WTC11 (cell line): ENCODE measurements around the gene SBNO2. TPM values are rescaled to one million over a fixed set of nuclear protein-coding genes. Genes with fewer than 3 reads are reported as not detected.

Experiments
- AFF4 ChIP-seq: sonication (generic); formaldehyde crosslinking; IDR thresholded peaks from 2 replicates; pipeline ENCODE4 v1.8.1; 2023; ENCODE audit warnings: mild to moderate bottlenecking, missing genetic modification reagents, borderline replicate concordance
- AR ChIP-seq: fragments of 250-450 bp; sonication (Bioruptor Pico); IDR thresholded peaks from 2 replicates; pipeline ENCODE4 v1.9.0; 2021; ENCODE audit warnings: mild to moderate bottlenecking
- CBFB ChIP-seq: sonication (generic); formaldehyde crosslinking; IDR thresholded peaks from 2 replicates; pipeline ENCODE4 v1.8.1; 2022; ENCODE audit warnings: mild to moderate bottlenecking, low read depth, missing genetic modification reagents
- CREB1 ChIP-seq: sonication (generic); formaldehyde crosslinking; IDR thresholded peaks from 2 replicates; pipeline ENCODE4 v1.8.0; 2023; ENCODE audit warnings: mild to moderate bottlenecking, missing genetic modification reagents
- CREM ChIP-seq: sonication (generic); formaldehyde crosslinking; IDR thresholded peaks from 2 replicates; pipeline ENCODE4 v1.8.1; 2022; ENCODE audit warnings: mild to moderate bottlenecking, missing genetic modification reagents, moderate library complexity
- EMX1 ChIP-seq: fragments of 250-450 bp; sonication (Bioruptor Pico); IDR thresholded peaks from 2 replicates; pipeline ENCODE4 v1.8.0; 2021; ENCODE audit warnings: mild to moderate bottlenecking
- FOXK1 ChIP-seq: sonication (generic); formaldehyde crosslinking; IDR thresholded peaks from 2 replicates; pipeline ENCODE4 v1.8.0; 2022; ENCODE audit warnings: mild to moderate bottlenecking, moderate library complexity, missing genetic modification reagents
- FOXP1 ChIP-seq: sonication (generic); formaldehyde crosslinking; IDR thresholded peaks from 2 replicates; pipeline ENCODE4 v1.8.0; 2022; ENCODE audit warnings: missing genetic modification reagents, mild to moderate bottlenecking, moderate library complexity, borderline replicate concordance
- GABPB1 ChIP-seq: sonication (generic); formaldehyde crosslinking; IDR thresholded peaks from 2 replicates; pipeline ENCODE4 v1.8.1; 2023; ENCODE audit warnings: mild to moderate bottlenecking, missing genetic modification reagents
- JAZF1 ChIP-seq: fragments of 250-450 bp; sonication (Bioruptor Pico); IDR thresholded peaks from 2 replicates; pipeline ENCODE4 v1.9.0; 2021; ENCODE audit warnings: moderate library complexity, mild to moderate bottlenecking, inconsistent platforms
- MYBL2 ChIP-seq: sonication (generic); formaldehyde crosslinking; IDR thresholded peaks from 2 replicates; pipeline ENCODE4 v1.8.1; 2023; ENCODE audit warnings: mild to moderate bottlenecking, moderate library complexity, missing genetic modification reagents
- NFATC4 ChIP-seq: fragments of 250-450 bp; sonication (Bioruptor Pico); IDR thresholded peaks from 2 replicates; pipeline ENCODE4 v1.9.0; 2021; ENCODE audit warnings: mild to moderate bottlenecking
- NR3C1 ChIP-seq: sonication (generic); formaldehyde crosslinking; conservative IDR thresholded peaks from 2 replicates; pipeline ENCODE4 v1.8.1; 2023; ENCODE audit warnings: low read depth, mild to moderate bottlenecking, missing genetic modification reagents
- RORB ChIP-seq: fragments of 250-450 bp; sonication (Bioruptor Pico); IDR thresholded peaks from 2 replicates; pipeline ENCODE4 v1.9.0; 2021; ENCODE audit warnings: mild to moderate bottlenecking
- TCF7 ChIP-seq: sonication (generic); formaldehyde crosslinking; IDR thresholded peaks from 2 replicates; pipeline ENCODE4 v1.8.0; 2022; ENCODE audit warnings: mild to moderate bottlenecking, low read depth, missing genetic modification reagents, moderate library complexity
- TEAD1 ChIP-seq: sonication (generic); formaldehyde crosslinking; IDR thresholded peaks from 2 replicates; pipeline ENCODE4 v1.8.0; 2022; ENCODE audit warnings: mild to moderate bottlenecking, missing genetic modification reagents
- TEAD4 ChIP-seq: sonication (generic); formaldehyde crosslinking; IDR thresholded peaks from 2 replicates; pipeline ENCODE4 v1.8.0; 2022; ENCODE audit warnings: mild to moderate bottlenecking, missing genetic modification reagents
- TP53 ChIP-seq: sonication (generic); formaldehyde crosslinking; IDR thresholded peaks from 2 replicates; pipeline ENCODE4 v1.8.1; 2023; ENCODE audit warnings: mild to moderate bottlenecking, missing genetic modification reagents
- ZNF219 ChIP-seq: sonication (generic); formaldehyde crosslinking; IDR thresholded peaks from 2 replicates; pipeline ENCODE4 v1.8.0; 2023; ENCODE audit warnings: missing genetic modification reagents, mild to moderate bottlenecking, borderline replicate concordance
- ZNF263 ChIP-seq: sonication (generic); formaldehyde crosslinking; IDR thresholded peaks from 2 replicates; pipeline ENCODE4 v1.8.1; 2022; ENCODE audit warnings: low read depth, mild to moderate bottlenecking, moderate library complexity, missing genetic modification reagents
- ZNF396 ChIP-seq: fragments of 250-450 bp; sonication (Bioruptor Pico); IDR thresholded peaks from 2 replicates; pipeline ENCODE4 v1.8.0; 2021; ENCODE audit warnings: mild to moderate bottlenecking, moderate library complexity, borderline replicate concordance
- total RNA-seq: library from RNA; stranded (reverse); gene quantifications from 3 replicates; pipeline ENCODE4 v1.2.3, GENCODE V29; 2021
- TF ChIP-seq, protein P1 (sequence below): fragments of 250-450 bp; sonication (Bioruptor Pico); IDR thresholded peaks from 2 replicates; pipeline ENCODE4 v2.1.2; 2022; ENCODE audit warnings: mild to moderate bottlenecking, moderate library complexity
- TF ChIP-seq, protein P2 (sequence below): sonication (generic); formaldehyde crosslinking; IDR thresholded peaks from 2 replicates; pipeline ENCODE4 v1.8.0; 2022; ENCODE audit warnings: mild to moderate bottlenecking, missing genetic modification reagents
- TF ChIP-seq, protein P3 (sequence below): sonication (generic); formaldehyde crosslinking; IDR thresholded peaks from 2 replicates; pipeline ENCODE4 v1.8.1; 2022; ENCODE audit warnings: mild to moderate bottlenecking, missing genetic modification reagents, moderate library complexity, borderline replicate concordance
- TF ChIP-seq, protein P4 (sequence below): fragments of 200-600 bp; IDR thresholded peaks from 2 replicates; pipeline ENCODE4 v1.8.0; 2022; ENCODE audit warnings: antibody characterized with exemption

SBNO2 gene
- total RNA-seq, 1 experiment from 2014 or later, result 57.3 TPM

GRCh38 chr19:1205114-1206099 is 31.3 kb upstream of the SBNO2 start, which contains the start of gene STK11 (continued):
- TF ChIP-seq RORB (CRISPR knock-in tag) (no peak), TCF7 (no peak), FOXP1 (CRISPR knock-in tag) (peak; percentile 73; the same call in 1 of the 2 replicates), MYBL2 (CRISPR knock-in tag) (peak; percentile 82; the same call in 1 of the 2 replicates), AR (CRISPR knock-in tag) (no peak), CREB1 (CRISPR knock-in tag) (no peak), ZNF263 (CRISPR knock-in tag) (no peak), TP53 (CRISPR knock-in tag) (no peak), CREM (CRISPR knock-in tag) (no peak), ZNF396 (CRISPR knock-in tag) (no peak), JAZF1 (no peak), FOXK1 (CRISPR knock-in tag) (peak; percentile 98), TEAD1 (CRISPR knock-in tag) (no peak), NR3C1 (no peak), CBFB (CRISPR knock-in tag) (no peak), EMX1 (CRISPR knock-in tag) (no peak), AFF4 (CRISPR knock-in tag) (no peak), TEAD4 (CRISPR knock-in tag) (no peak), NFATC4 (CRISPR knock-in tag) (no peak), ZNF219 (CRISPR knock-in tag) (no peak), GABPB1 (no peak)
- TF ChIP-seq, protein P1, sequence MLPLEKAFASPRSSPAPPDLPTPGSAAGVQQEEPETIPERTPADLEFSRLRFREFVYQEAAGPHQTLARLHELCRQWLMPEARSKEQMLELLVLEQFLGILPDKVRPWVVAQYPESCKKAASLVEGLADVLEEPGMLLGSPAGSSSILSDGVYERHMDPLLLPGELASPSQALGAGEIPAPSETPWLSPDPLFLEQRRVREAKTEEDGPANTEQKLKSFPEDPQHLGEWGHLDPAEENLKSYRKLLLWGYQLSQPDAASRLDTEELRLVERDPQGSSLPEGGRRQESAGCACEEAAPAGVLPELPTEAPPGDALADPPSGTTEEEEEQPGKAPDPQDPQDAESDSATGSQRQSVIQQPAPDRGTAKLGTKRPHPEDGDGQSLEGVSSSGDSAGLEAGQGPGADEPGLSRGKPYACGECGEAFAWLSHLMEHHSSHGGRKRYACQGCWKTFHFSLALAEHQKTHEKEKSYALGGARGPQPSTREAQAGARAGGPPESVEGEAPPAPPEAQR (CRISPR knock-in tag), result no peak
- TF ChIP-seq, protein P2, sequence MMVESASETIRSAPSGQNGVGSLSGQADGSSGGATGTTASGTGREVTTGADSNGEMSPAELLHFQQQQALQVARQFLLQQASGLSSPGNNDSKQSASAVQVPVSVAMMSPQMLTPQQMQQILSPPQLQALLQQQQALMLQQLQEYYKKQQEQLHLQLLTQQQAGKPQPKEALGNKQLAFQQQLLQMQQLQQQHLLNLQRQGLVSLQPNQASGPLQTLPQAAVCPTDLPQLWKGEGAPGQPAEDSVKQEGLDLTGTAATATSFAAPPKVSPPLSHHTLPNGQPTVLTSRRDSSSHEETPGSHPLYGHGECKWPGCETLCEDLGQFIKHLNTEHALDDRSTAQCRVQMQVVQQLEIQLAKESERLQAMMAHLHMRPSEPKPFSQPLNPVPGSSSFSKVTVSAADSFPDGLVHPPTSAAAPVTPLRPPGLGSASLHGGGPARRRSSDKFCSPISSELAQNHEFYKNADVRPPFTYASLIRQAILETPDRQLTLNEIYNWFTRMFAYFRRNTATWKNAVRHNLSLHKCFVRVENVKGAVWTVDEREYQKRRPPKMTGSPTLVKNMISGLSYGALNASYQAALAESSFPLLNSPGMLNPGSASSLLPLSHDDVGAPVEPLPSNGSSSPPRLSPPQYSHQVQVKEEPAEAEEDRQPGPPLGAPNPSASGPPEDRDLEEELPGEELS (CRISPR knock-in tag), result peak; percentile 87; the same call in 1 of the 2 replicates
- TF ChIP-seq, protein P3, sequence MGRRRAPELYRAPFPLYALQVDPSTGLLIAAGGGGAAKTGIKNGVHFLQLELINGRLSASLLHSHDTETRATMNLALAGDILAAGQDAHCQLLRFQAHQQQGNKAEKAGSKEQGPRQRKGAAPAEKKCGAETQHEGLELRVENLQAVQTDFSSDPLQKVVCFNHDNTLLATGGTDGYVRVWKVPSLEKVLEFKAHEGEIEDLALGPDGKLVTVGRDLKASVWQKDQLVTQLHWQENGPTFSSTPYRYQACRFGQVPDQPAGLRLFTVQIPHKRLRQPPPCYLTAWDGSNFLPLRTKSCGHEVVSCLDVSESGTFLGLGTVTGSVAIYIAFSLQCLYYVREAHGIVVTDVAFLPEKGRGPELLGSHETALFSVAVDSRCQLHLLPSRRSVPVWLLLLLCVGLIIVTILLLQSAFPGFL (CRISPR knock-in tag), result no peak
- TF ChIP-seq, protein P4, sequence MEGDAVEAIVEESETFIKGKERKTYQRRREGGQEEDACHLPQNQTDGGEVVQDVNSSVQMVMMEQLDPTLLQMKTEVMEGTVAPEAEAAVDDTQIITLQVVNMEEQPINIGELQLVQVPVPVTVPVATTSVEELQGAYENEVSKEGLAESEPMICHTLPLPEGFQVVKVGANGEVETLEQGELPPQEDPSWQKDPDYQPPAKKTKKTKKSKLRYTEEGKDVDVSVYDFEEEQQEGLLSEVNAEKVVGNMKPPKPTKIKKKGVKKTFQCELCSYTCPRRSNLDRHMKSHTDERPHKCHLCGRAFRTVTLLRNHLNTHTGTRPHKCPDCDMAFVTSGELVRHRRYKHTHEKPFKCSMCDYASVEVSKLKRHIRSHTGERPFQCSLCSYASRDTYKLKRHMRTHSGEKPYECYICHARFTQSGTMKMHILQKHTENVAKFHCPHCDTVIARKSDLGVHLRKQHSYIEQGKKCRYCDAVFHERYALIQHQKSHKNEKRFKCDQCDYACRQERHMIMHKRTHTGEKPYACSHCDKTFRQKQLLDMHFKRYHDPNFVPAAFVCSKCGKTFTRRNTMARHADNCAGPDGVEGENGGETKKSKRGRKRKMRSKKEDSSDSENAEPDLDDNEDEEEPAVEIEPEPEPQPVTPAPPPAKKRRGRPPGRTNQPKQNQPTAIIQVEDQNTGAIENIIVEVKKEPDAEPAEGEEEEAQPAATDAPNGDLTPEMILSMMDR, result no peak
